Measurements from ENCODE around the gene TMEM121B. TPM values are rescaled to one million over a fixed set of nuclear protein-coding genes. Genes with fewer than 3 reads are reported as not detected.

TMEM121B gene
- total RNA-seq, 1 experiment from 2014 or later, result not detected

- Mint-ChIP-seq H3K36me3 (ENCODE audit: insufficient read depth, unreplicated experiment) (peaks cover 14% of the 10 kb centered on the region), H3K4me3 (ENCODE audit: unreplicated experiment) (no peak overlapping the region), H3K27ac (ENCODE audit: low read depth, unreplicated experiment) (no peak overlapping the region), H3K4me1 (ENCODE audit: insufficient read depth, unreplicated experiment) (no peaks in the 10 kb centered on the region), H3K27me3 (ENCODE audit: insufficient read depth, unreplicated experiment) (peaks cover 11% of the 10 kb centered on the region), H3K9me3 (ENCODE audit: unreplicated experiment) (no peaks in the 10 kb centered on the region)
- BruUV-seq (replicated peaks), result no TSS peak
- ChIA-PET POLR2A (interaction anchor here (1.1 kb wide), 1 partner anchor 14 kb away, joined by 4 read pairs; no protein-coding TSS in a partner anchor), CTCF (interaction anchor here (0.5 kb wide), 1 partner anchor 46 kb away, joined by 3 read pairs; no protein-coding TSS in a partner anchor)
- TF ChIP-seq, protein P1, sequence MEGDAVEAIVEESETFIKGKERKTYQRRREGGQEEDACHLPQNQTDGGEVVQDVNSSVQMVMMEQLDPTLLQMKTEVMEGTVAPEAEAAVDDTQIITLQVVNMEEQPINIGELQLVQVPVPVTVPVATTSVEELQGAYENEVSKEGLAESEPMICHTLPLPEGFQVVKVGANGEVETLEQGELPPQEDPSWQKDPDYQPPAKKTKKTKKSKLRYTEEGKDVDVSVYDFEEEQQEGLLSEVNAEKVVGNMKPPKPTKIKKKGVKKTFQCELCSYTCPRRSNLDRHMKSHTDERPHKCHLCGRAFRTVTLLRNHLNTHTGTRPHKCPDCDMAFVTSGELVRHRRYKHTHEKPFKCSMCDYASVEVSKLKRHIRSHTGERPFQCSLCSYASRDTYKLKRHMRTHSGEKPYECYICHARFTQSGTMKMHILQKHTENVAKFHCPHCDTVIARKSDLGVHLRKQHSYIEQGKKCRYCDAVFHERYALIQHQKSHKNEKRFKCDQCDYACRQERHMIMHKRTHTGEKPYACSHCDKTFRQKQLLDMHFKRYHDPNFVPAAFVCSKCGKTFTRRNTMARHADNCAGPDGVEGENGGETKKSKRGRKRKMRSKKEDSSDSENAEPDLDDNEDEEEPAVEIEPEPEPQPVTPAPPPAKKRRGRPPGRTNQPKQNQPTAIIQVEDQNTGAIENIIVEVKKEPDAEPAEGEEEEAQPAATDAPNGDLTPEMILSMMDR (IDR thresholded peaks at IDR 0.05; ENCODE audit: unreplicated experiment), result no peak
- intact Hi-C loops (cut with micrococcal nuclease), result no loop called here
- no peak for DNase-seq (ENCODE audit: unreplicated experiment)
Observed at GRCh38 chr22:17112491-17113042, 8.6 kb downstream of the TMEM121B start.

DNA sequence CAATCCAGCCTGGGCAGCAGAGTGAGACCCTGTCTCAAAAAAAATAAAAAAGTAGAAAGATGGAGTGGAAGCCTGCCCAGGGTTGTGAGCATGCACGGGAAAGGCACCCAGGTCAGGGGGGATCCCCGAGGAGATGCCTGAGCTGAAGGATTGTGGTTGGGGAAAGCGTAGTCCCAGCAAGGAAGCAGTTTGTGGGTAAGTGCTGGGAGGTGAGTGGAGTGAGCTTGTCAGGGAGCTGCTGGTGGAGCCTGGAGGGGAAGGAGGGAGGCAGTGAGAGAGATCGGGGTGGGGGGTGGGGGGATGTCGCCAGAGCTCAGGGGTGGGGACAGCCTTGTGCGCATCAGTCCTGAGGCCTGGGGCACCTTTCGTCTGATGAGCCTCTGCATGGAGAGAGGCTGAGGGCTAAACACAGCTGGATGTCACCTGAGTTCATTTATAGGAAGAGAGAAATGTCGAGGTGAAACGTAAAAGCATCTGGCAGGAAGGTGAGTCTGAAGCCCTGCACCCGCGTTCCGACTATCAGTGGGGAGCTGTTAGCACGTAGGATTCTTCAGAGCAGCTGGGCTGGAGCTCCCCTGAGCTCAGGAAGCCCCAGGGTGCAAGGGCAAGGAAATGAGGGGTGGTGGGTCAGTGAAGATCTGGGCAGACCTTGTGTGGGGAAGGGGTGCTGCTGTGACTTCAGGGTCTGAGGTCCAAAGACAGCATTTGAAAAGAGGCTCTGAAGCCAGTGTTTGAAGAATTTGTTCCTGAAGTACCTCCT is 10.2 kb downstream of the TMEM121B start:
- ChIA-PET CTCF (interaction anchor here (0.8 to 2.1 kb wide), 3 partner anchors 16 to 391 kb away, joined by 3 to 7 read pairs (median 4); no protein-coding TSS in a partner anchor), POLR2A (interaction anchor here (0.9 kb wide), 1 partner anchor 10 kb away, joined by 4 read pairs; no protein-coding TSS in a partner anchor)
- H3K4me1 Mint-ChIP-seq (ENCODE audit: insufficient read depth, unreplicated experiment), result no peaks in the 10 kb centered on the region
- H3K27ac Mint-ChIP-seq (ENCODE audit: low read depth, unreplicated experiment), result no peak overlapping the region
- H3K36me3 Mint-ChIP-seq (ENCODE audit: insufficient read depth, unreplicated experiment), result peaks cover 16% of the 10 kb centered on the region
- no peaks in the 10 kb centered on the region for H3K27me3 Mint-ChIP-seq (ENCODE audit: insufficient read depth, unreplicated experiment)
- DNase-seq (ENCODE audit: unreplicated experiment), result no peak
- BruUV-seq (replicated peaks), result no TSS peak
- H3K4me3 Mint-ChIP-seq (ENCODE audit: unreplicated experiment), result no peak overlapping the region
- TF ChIP-seq, protein P1 (IDR thresholded peaks at IDR 0.05; ENCODE audit: unreplicated experiment), result no peak
- H3K9me3 Mint-ChIP-seq (ENCODE audit: unreplicated experiment), result no peaks in the 10 kb centered on the region
- intact Hi-C loops (cut with micrococcal nuclease), result no loop called here

- ChIA-PET POLR2A (no interaction called here), CTCF (interaction anchor here (0.7 to 2.1 kb wide), 2 partner anchors 62 to 392 kb away, joined by 3 to 7 read pairs; no protein-coding TSS in a partner anchor)
- no peak for DNase-seq (ENCODE audit: unreplicated experiment)
- H3K4me3 Mint-ChIP-seq (ENCODE audit: unreplicated experiment), result no peak overlapping the region
- H3K4me1 Mint-ChIP-seq (ENCODE audit: insufficient read depth, unreplicated experiment), result no peaks in the 10 kb centered on the region
- H3K9me3 Mint-ChIP-seq (ENCODE audit: unreplicated experiment), result no peaks in the 10 kb centered on the region
- H3K27me3 Mint-ChIP-seq (ENCODE audit: insufficient read depth, unreplicated experiment), result no peaks in the 10 kb centered on the region
- TF ChIP-seq, protein P1 (IDR thresholded peaks at IDR 0.05; ENCODE audit: unreplicated experiment), result no peak
- H3K36me3 Mint-ChIP-seq (ENCODE audit: insufficient read depth, unreplicated experiment), result peaks cover 21% of the 10 kb centered on the region
- H3K27ac Mint-ChIP-seq (ENCODE audit: low read depth, unreplicated experiment), result no peak overlapping the region
- intact Hi-C loops (cut with micrococcal nuclease), result no loop called here
- no TSS peak for BruUV-seq (replicated peaks)
Observed at GRCh38 chr22:17109976-17110375, 11.2 kb downstream of the TMEM121B start.

GRCh38 chr22:17109113-17109865 is 11.9 kb downstream of the TMEM121B start:
- H3K4me3 Mint-ChIP-seq (ENCODE audit: unreplicated experiment), result no peak overlapping the region
- TF ChIP-seq, protein P1 (IDR thresholded peaks at IDR 0.05; ENCODE audit: unreplicated experiment), result no peak
- CTCF ChIA-PET, result interaction anchor here (0.7 kb wide), 1 partner anchor 392 kb away, joined by 3 read pairs; no protein-coding TSS in a partner anchor
- H3K36me3 Mint-ChIP-seq (ENCODE audit: insufficient read depth, unreplicated experiment), result peaks cover 27% of the 10 kb centered on the region
- H3K9me3 Mint-ChIP-seq (ENCODE audit: unreplicated experiment), result no peaks in the 10 kb centered on the region
- POLR2A ChIA-PET, result no interaction called here
- intact Hi-C loops (cut with micrococcal nuclease), result no loop called here
- no peak for DNase-seq (ENCODE audit: unreplicated experiment)
- no peak overlapping the region for H3K27ac Mint-ChIP-seq (ENCODE audit: low read depth, unreplicated experiment)
- BruUV-seq (replicated peaks), result no TSS peak
- no peaks in the 10 kb centered on the region for H3K4me1 Mint-ChIP-seq (ENCODE audit: insufficient read depth, unreplicated experiment)
- H3K27me3 Mint-ChIP-seq (ENCODE audit: insufficient read depth, unreplicated experiment), result no peaks in the 10 kb centered on the region

Measured in MCF 10A (cell line).